ENCODE measurements around the gene SAMD7.

Gene SAMD7

DNA sequence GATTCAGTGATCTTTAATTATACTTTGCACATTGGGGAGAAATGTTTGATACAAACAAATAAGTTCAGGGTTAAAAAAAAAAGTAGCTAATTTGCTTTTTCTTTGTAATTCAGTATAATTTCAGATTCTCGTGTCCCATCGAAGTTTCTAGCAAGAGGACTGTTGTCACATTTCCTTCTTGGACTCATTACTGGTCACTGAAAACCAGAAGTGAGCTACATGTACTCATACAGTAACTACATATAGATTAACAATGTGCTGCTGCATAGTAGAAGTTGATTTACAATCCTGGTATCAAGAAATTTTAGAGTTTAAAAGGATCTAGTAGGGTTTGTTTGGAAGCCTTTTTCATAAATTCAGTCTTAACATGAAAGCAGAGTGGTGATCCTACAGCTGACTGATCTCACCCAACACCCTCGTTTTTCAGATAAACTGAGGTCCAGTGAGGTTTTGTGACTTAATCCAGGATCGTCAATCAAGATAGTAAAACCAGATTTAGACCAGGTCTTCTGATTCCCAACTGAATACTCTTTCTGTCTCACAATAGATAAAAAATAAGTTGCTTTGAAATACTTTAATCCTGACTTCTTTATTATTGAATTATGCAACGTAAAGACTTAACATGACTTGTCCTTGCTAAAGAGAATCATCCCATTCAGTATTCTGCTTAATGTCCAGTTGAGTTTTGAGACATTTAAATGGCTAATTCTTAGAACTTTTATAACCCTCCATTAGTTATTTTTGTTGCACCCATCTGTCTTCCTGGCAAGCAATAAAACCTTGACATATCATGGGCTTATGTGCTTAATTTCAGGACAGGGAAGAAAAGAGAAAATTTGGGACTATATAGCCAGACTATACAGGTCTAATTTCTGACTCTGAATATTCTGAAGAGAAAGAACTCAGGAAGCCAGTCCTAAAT lies 58.1 kb downstream of the SAMD7 start:
- TF ChIP-seq, protein P1, sequence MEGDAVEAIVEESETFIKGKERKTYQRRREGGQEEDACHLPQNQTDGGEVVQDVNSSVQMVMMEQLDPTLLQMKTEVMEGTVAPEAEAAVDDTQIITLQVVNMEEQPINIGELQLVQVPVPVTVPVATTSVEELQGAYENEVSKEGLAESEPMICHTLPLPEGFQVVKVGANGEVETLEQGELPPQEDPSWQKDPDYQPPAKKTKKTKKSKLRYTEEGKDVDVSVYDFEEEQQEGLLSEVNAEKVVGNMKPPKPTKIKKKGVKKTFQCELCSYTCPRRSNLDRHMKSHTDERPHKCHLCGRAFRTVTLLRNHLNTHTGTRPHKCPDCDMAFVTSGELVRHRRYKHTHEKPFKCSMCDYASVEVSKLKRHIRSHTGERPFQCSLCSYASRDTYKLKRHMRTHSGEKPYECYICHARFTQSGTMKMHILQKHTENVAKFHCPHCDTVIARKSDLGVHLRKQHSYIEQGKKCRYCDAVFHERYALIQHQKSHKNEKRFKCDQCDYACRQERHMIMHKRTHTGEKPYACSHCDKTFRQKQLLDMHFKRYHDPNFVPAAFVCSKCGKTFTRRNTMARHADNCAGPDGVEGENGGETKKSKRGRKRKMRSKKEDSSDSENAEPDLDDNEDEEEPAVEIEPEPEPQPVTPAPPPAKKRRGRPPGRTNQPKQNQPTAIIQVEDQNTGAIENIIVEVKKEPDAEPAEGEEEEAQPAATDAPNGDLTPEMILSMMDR (IDR thresholded peaks at IDR 0.05; ENCODE audit: control insufficient read depth, insufficient read depth, low read depth, low read length, missing control alignments): no peak
- no peak for DNase-seq (ENCODE audit: low read depth)
- H3K4me3 ChIP-seq (ENCODE audit: control insufficient read depth, low read depth, low read length): no peak overlapping the region

DNA sequence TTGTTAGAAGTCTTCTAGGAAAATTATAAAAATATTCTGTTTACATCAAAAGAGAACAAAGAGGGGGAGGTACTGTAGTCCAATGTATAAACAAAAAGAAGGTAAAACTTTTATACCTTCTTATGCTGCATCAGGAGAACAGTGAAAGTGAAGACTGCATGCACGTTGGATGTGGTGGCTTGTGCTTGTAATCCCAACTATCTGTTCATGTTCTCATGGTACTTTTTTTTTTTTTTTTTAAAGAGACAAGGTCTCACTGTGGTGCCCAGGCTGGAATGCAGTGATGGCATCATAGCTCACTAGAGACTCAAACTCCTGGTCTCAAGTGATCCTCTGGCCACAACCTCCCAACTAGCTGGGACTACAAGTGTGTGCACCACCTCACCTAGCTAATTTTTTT lies 59.5 kb downstream of the SAMD7 start:
- TF ChIP-seq, protein P1 (IDR thresholded peaks at IDR 0.05; ENCODE audit: control insufficient read depth, insufficient read depth, low read depth, low read length, missing control alignments): no peak
- no peak overlapping the region for H3K4me3 ChIP-seq (ENCODE audit: control insufficient read depth, low read depth, low read length)
- no peak for DNase-seq (ENCODE audit: low read depth)

DNA sequence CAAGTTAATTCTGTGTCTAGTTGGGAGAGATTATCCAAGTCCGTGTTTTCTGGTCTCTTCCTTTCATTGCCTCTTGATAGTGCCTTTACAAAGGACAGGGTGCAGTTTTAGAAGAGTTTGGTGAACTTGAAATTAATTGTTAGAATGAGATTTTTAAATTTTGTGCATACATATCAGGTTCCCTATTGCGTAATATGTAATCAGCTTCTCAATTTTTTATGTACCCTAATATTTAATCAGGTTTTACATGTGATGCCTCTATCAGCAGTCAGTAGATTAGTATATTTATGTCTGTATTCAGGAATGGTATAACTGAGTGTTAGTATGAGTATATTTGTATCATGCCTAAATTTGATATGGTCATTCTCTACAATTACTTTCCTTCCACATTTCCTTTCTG lies 60.1 kb downstream of the SAMD7 start:
- DNase-seq (ENCODE audit: low read depth): no peak
- H3K4me3 ChIP-seq (ENCODE audit: control insufficient read depth, low read depth, low read length): no peak overlapping the region
- TF ChIP-seq, protein P1 (IDR thresholded peaks at IDR 0.05; ENCODE audit: control insufficient read depth, insufficient read depth, low read depth, low read length, missing control alignments): no peak

DNA sequence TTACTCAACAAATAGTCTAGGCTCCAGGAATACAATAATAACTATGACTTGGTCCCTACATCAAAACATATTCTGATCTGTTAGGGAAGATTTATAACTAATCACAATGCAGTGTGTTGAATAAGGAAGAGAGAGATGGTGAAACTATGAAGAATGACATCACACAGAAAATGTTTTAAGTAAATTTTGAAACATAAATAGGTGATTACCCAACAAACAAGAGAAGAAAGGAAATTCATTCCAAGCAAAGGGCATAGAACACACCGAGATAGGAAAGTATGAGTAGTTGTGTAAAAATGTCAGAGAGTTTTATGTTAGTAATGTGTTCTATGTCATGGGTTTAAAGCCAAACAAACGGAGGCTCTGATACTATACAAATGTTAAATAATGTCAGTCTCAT lies 68.7 kb downstream of the SAMD7 start:
- DNase-seq (ENCODE audit: low read depth): peak; percentile 20
- no peak overlapping the region for H3K4me3 ChIP-seq (ENCODE audit: control insufficient read depth, low read depth, low read length)
- TF ChIP-seq, protein P1 (IDR thresholded peaks at IDR 0.05; ENCODE audit: control insufficient read depth, insufficient read depth, low read depth, low read length, missing control alignments): no peak

DNA sequence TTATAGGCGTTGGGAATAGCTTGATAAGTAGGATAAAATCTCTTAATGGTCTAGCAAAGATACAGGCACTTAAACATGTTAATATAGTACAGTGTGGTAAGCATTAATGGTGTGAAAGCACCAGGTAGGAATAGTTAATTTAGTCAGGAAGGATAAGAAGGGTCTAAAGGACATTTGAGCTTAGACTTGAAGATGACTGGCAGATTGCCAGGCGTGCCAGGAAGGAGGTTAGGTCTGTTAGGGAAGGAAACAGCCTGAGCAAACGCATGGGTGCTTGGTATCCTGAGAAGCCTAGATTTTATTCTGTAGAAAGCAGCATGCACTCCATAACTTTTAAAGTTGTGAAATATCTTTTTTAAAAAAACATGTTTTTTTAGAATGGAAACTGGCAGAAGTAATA lies 72.9 kb downstream of the SAMD7 start:
- no peak for DNase-seq (ENCODE audit: low read depth)
- TF ChIP-seq, protein P1 (IDR thresholded peaks at IDR 0.05; ENCODE audit: control insufficient read depth, insufficient read depth, low read depth, low read length, missing control alignments): no peak
- no peak overlapping the region for H3K4me3 ChIP-seq (ENCODE audit: control insufficient read depth, low read depth, low read length)
